Stimulated activated CD8-positive, alpha-beta memory T cell treated with anti-CD3 and anti-CD28 coated beads, Interleukin-7, amount 100 ng/mL, for 1 hour (primary cell): ENCODE results near the gene ACTL6B.

Experiments
- DNase-seq, 2 donors: peaks; one replicate each; pipeline ENCODE4 v3.0.0-alpha.2; 2020; ENCODE audit warnings: low read depth in 2 of 2

The ACTL6B gene

GRCh38 chr7:100599911-100600729, 56.1 kb downstream of the ACTL6B start:
- DNase-seq = no peak

GRCh38 chr7:100598425-100598824, 57.8 kb downstream of the ACTL6B start:
- DNase-seq = no peak

- DNase-seq = no peak
These were observed 61.1 kb downstream of the ACTL6B start for GRCh38 chr7:100595188-100595587.
